CD14-positive monocyte (primary cell): ENCODE data around the gene PLA2G4B. TPM values are rescaled to one million over a fixed set of nuclear protein-coding genes. Genes with fewer than 3 reads are reported as not detected.
A peak's percentile ranks its signal among the peaks of the same experiment; 100 is the strongest.

Experiments used
- DNase-seq, 3 donors: peaks; one replicate each; pipeline ENCODE4 v3.0.0-alpha.2; 2011 to 2022
- H2AFZ ChIP-seq: 2 replicates; pipeline ENCODE4 v1.6.0; 2012; ENCODE audit warnings: mild to moderate bottlenecking, low read depth, low read length, inconsistent platforms; ENCODE audit not compliant: insufficient read depth, poor library complexity, severe bottlenecking
- H3K27ac ChIP-seq, 2 donors: 1 replicate in 1 of 2; 2 replicates in 1 of 2; pipeline ENCODE4 v1.5.1; 2012 to 2013; ENCODE audit warnings: low read length in 2 of 2, control low read depth in 1 of 2, inconsistent platforms in 1 of 2, low read depth in 1 of 2, mild to moderate bottlenecking in 1 of 2
- H3K27me3 ChIP-seq, 2 donors: one replicate each; pipeline versions ENCODE4 v1.6.0 to v1.6.1; 2011 to 2013; ENCODE audit warnings: low read length in 2 of 2; ENCODE audit not compliant: control insufficient read depth in 2 of 2, insufficient read depth in 2 of 2
- H3K36me3 ChIP-seq, 2 donors: replicated peaks in 1 of 2; 1 replicate in 1 of 2; 2 replicates in 1 of 2; pipeline versions ENCODE4 v1.5.1 to v1.6.1; 2012 to 2013; ENCODE audit warnings: low read length in 2 of 2, control low read depth in 1 of 2, inconsistent platforms in 1 of 2, mild to moderate bottlenecking in 1 of 2; ENCODE audit not compliant: insufficient read depth in 2 of 2, control insufficient read depth in 1 of 2
- H3K4me1 ChIP-seq, 2 donors: 1 replicate in 1 of 2; 2 replicates in 1 of 2; pipeline versions ENCODE4 v1.5.1 to v1.6.1; 2012 to 2013; ENCODE audit warnings: low read length in 2 of 2, control low read depth in 1 of 2, inconsistent platforms in 1 of 2, mild to moderate bottlenecking in 1 of 2, moderate library complexity in 1 of 2; ENCODE audit not compliant: insufficient read depth in 2 of 2, control insufficient read depth in 1 of 2
- H3K4me2 ChIP-seq: replicated peaks from 2 replicates; pipeline ENCODE3; 2012; ENCODE audit warnings: low read length, moderate library complexity, mild to moderate bottlenecking; ENCODE audit not compliant: poor library complexity, severe bottlenecking; ENCODE audit errors: extremely low read depth
- H3K4me3 ChIP-seq, 3 experiments: fragments of 200-600 bp in 1 of 3; sonication (generic) in 1 of 3; replicated peaks in 1 of 3; 1 replicate in 2 of 3; 2 replicates in 1 of 3; pipeline ENCODE4 v1.5.1; 2011 to 2013; ENCODE audit warnings: low read length in 3 of 3, mild to moderate bottlenecking in 3 of 3, control low read depth in 2 of 3, low read depth in 2 of 3, inconsistent platforms in 1 of 3, moderate library complexity in 1 of 3
- H3K79me2 ChIP-seq: 2 replicates; pipeline ENCODE4 v1.6.0; 2012; ENCODE audit warnings: mild to moderate bottlenecking, control low read depth, inconsistent platforms, low read length, moderate library complexity; ENCODE audit not compliant: insufficient read depth
- H3K9ac ChIP-seq: 2 replicates; pipeline ENCODE4 v1.6.0; 2017; ENCODE audit warnings: low read length, mild to moderate bottlenecking; ENCODE audit not compliant: insufficient read depth, poor library complexity, severe bottlenecking
- H3K9me3 ChIP-seq, 2 donors: replicated peaks in 1 of 2; 1 replicate in 1 of 2; 2 replicates in 1 of 2; pipeline versions ENCODE4 v1.5.1 to v1.6.1; 2012 to 2013; ENCODE audit warnings: low read length in 2 of 2, control low read depth in 1 of 2; ENCODE audit not compliant: control insufficient read depth in 1 of 2, insufficient read depth in 1 of 2
- H4K20me1 ChIP-seq: 2 replicates; pipeline ENCODE4 v1.6.0; 2012; ENCODE audit warnings: mild to moderate bottlenecking, low read length, control low read depth, moderate library complexity; ENCODE audit not compliant: insufficient read depth
- H3K27ac Mint-ChIP-seq, 7 donors: one replicate each; pipeline ENCODE4 v1.8.0; 2020; ENCODE audit warnings: mild to moderate bottlenecking in 7 of 7, mixed read lengths in 7 of 7, moderate library complexity in 6 of 7, inconsistent platforms in 2 of 7
- H3K27me3 Mint-ChIP-seq, 3 donors: one replicate each; pipeline ENCODE4 v1.8.0; 2021 to 2022; ENCODE audit warnings: low read depth in 3 of 3, mild to moderate bottlenecking in 3 of 3, mixed read lengths in 3 of 3, moderate library complexity in 3 of 3, inconsistent platforms in 1 of 3
- H3K36me3 Mint-ChIP-seq, 2 donors: one replicate each; pipeline ENCODE4 v1.8.0; 2020; ENCODE audit warnings: mixed read lengths in 2 of 2, inconsistent platforms in 1 of 2, mild to moderate bottlenecking in 1 of 2
- H3K4me1 Mint-ChIP-seq: one replicate; pipeline ENCODE4 v1.8.0; 2020; ENCODE audit warnings: mild to moderate bottlenecking, mixed read lengths
- H3K4me3 Mint-ChIP-seq, 2 donors: one replicate each; pipeline ENCODE4 v1.8.0; 2020; ENCODE audit warnings: mild to moderate bottlenecking in 2 of 2, mixed read lengths in 2 of 2, moderate library complexity in 1 of 2
- H3K9me3 Mint-ChIP-seq, 7 donors: one replicate each; pipeline ENCODE4 v1.8.0; 2020 to 2022; ENCODE audit warnings: mixed read lengths in 7 of 7, mild to moderate bottlenecking in 6 of 7, moderate library complexity in 6 of 7, inconsistent platforms in 2 of 7
- CTCF ChIP-seq: fragments of 200-600 bp; IDR thresholded peaks from one replicate; pipeline ENCODE4 v1.8.0; 2022; ENCODE audit warnings: antibody characterized with exemption, mild to moderate bottlenecking
- WGBS: methylation state at CpG from one replicate; pipeline ENCODE4 v1.1.5; 2013; ENCODE audit warnings: missing lambda C conversion rate; ENCODE audit not compliant: insufficient coverage; 5-methylcytosine and 5-hydroxymethylcytosine counted together
- intact Hi-C, 2 donors: fragments of 100-400 bp; cut with micrococcal nuclease; formaldehyde crosslinking; loops; one replicate each; pipeline versions ENCODE4 v1.15.0 to v1.15.1; 2023
- polyA plus RNA-seq, 3 donors: library from polyadenylated mRNA; depleted of rRNA in 1 of 3; unstranded in 2 of 3; stranded (reverse) in 1 of 3; fragments of 300-500 nt in 2 of 3; fragments of >200 nt in 1 of 3; fragmentation: Illumina TruSeq in 2 of 3; gene quantifications; 1 replicate in 2 of 3; 2 replicates in 1 of 3; pipeline ENCODE4 v1.2.3, GENCODE V29; 2012 to 2021

Gene PLA2G4B
- polyA plus RNA-seq, 3 donors = 0.31 to 32.1 (median 1.6) TPM

DNA sequence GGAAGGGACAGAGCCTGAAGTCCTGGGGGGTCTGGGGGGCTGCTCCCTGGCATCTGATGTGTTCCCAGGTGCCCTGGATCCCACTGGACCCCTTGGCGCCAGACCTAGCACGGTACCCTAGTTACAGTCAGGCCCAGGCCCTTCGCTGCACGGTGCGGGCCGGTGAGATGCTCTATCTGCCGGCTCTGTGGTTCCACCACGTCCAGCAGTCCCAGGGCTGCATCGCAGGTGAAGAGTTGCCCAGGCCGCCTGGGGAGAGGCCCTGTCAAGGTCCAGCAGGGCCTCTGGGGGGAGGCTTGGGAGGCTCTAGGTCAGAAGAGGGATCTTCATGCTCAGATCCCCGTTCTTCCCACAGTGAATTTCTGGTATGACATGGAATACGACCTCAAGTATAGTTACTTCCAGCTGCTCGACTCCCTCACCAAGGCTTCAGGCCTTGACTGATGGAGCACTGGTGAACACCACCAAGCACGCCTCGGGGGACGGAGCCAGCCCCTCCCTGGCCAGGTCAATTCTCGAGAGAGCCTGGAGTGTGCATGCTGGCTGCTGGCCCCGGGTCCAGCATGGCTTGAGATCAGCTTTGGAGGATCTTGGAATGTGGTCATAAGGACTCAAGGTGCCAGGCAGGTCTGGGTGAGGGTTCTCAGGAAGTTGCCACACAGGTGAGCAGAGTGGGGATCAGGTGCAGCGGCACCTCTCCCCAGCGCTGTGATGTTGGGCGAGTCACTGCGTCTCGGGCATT, 1.8 kb upstream of the PLA2G4B start:
- peaks cover 54 to 64% of the 10 kb centered on the region in 2 donors for H3K36me3 Mint-ChIP-seq
- no peak for DNase-seq
- peak overlapping the region in 1 of 7 donors; percentile 14 for H3K27ac Mint-ChIP-seq
- intact Hi-C loops = no loop called here
- Histone ChIP-seq H3K4me1 (no peaks in the 10 kb centered on the region), H3K9me3 (no peaks in the 10 kb centered on the region), H3K27me3 (no peaks in the 10 kb centered on the region), H3K9ac (no peak overlapping the region), H2AFZ (no peak overlapping the region), H3K79me2 (no peaks in the 10 kb centered on the region), H3K36me3 (peaks cover 50 to 65% of the 10 kb centered on the region in 2 donors), H3K27ac (no peak overlapping the region), H3K4me3 (no peak overlapping the region), H3K4me2 (no peak overlapping the region), H4K20me1 (peaks cover 32% of the 10 kb centered on the region)
- TF ChIP-seq CTCF = no peak
- H3K4me3 Mint-ChIP-seq = no peak overlapping the region
- H3K27me3 Mint-ChIP-seq = peaks cover 0 to 1% (median 0%) of the 10 kb centered on the region in 3 donors
- WGBS = 93% methylated on average over 19 of the region's 23 CpGs
- peaks cover 5% of the 10 kb centered on the region for H3K4me1 Mint-ChIP-seq
- H3K9me3 Mint-ChIP-seq = no peaks in the 10 kb centered on the region

DNA sequence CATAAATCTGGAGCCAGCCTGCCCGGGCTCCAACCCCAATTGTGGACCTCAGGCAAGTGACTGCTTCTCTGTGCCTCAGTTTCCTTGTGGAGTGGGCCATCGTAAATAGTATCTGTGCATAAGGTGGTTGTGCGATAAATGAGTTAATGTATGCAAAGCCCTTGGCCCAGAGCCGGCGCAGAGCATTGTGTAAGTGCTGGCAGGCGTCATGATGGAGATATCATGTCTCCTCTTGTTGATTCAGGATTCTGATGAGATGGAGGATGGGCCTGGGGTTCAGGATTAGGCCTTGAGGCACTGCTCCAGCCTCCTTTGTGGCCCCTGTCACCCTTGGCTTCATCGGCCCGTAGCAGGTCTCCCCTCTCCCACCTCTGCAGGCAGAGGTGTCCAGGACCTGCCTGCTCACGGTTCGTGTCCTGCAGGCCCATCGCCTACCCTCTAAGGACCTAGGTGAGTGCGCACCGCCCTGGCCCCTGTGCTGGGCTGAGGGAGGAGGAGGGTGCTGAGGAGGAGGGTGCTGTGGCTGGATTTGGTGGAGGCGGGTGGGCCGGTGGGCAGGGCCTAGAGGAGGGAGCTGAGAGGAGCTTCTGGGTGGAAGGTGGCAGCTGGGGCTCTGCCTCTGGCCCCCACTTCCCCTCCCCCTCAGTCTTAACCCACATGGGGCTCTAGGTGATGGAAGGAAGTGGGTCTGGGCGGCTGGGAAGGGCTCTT, 1.3 kb downstream of the PLA2G4B start:
- no peak overlapping the region for H3K27ac Mint-ChIP-seq
- no peak overlapping the region for H3K9ac ChIP-seq

More for the DNA sequence above, 1.3 kb downstream of the PLA2G4B start:
- DNase-seq = no peak
- H3K4me1 ChIP-seq = no peaks in the 10 kb centered on the region
- peaks cover 16% of the 10 kb centered on the region for H4K20me1 ChIP-seq
- intact Hi-C loops = no loop called here
- no peaks in the 10 kb centered on the region for H3K79me2 ChIP-seq
- no peaks in the 10 kb centered on the region for H3K9me3 ChIP-seq
- TF ChIP-seq CTCF = no peak
- H3K27me3 ChIP-seq = no peaks in the 10 kb centered on the region
- H2AFZ ChIP-seq = no peak overlapping the region
- no peak overlapping the region for H3K27ac ChIP-seq
- Mint-ChIP-seq H3K9me3 (no peaks in the 10 kb centered on the region), H3K36me3 (peaks cover 50 to 70% of the 10 kb centered on the region in 2 donors), H3K4me3 (no peak overlapping the region), H3K27me3 (peaks cover 0 to 2% (median 1%) of the 10 kb centered on the region in 3 donors), H3K4me1 (no peaks in the 10 kb centered on the region)
- no peak overlapping the region for H3K4me2 ChIP-seq
- no peak overlapping the region for H3K4me3 ChIP-seq
- peaks cover 51 to 72% of the 10 kb centered on the region in 2 donors for H3K36me3 ChIP-seq
- WGBS = 94% methylated on average over 8 of the region's 16 CpGs
